ENCODE measurements around the gene RALGAPB.

Gene RALGAPB

GRCh38 chr20:38538789-38539188 lies 66.1 kb downstream of the RALGAPB start:
- no peak for DNase-seq (ENCODE audit: low read depth, low spot score)
- H3K27ac ChIP-seq: no peak overlapping the region

DNA sequence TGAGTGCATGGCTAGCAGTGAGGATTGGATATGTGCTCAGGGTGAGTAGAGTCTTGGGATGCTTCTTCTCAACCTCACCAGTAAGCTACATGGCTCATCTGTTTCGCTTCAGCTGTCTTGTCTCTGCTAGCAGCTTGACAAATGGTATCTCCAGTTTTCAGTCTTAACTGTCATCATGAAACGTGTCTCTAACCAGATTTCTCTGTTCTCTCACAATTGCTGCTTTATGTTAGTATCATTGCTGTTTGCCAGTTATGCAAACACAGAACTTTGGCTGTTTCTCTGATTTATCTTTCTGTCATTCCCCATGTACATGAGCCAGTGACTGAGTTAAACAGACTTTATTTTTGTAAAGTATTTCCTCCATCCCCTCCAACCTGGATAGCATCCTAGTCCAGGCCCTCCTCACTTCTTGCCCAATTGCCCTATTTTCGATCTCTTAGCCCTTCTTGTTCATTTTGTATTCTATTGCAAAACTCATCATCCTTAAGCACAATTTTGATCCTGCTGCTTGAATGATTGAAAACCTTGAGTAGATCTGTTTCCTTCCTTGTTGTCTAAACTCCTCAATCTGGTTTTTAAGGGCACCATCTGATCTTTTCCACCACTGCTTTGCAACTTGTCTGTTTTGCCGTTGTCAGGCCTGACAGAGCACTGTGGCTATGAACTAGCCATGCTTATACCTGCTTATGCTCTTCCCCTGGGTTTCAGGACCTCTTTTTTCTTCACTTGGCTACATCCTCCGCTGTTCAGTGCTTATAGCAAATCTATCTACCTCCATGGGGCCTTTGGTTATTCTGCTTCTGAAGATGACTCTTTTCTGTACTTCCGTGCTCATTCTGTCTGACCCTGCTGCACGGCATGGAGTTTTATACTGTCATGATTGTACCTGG lies 70.6 kb downstream of the RALGAPB start:
- DNase-seq (ENCODE audit: low read depth, low spot score): no peak
- no peak overlapping the region for H3K27ac ChIP-seq

DNA sequence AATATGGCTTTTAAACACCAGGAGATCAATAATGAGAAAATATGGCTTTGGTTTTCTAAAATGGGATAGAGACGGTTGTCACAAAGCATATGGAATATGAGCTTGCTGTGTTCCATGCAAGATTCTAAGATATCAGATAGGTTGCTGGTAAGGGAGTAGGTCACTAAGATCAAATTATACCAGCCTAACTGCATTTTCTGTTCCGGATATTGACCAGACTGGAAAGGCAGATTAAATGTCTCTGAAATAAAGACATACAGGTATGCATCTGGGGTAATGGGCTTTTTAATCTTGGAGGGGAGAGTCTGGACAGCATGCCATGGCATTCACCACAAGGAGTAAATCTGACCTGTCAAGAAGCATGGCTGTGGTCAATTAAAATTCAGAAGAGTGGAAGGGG lies 73.1 kb downstream of the RALGAPB start:
- no peak overlapping the region for H3K27ac ChIP-seq
- DNase-seq (ENCODE audit: low read depth, low spot score): no peak

- no peak for DNase-seq (ENCODE audit: low read depth, low spot score)
- no peak overlapping the region for H3K27ac ChIP-seq
These were observed 74.8 kb downstream of the RALGAPB start for GRCh38 chr20:38547288-38548085.

GRCh38 chr20:38548356-38549083 lies 75.9 kb downstream of the RALGAPB start:
- no peak for DNase-seq (ENCODE audit: low read depth, low spot score)
- no peak overlapping the region for H3K27ac ChIP-seq

- no peak for DNase-seq (ENCODE audit: low read depth, low spot score)
- H3K27ac ChIP-seq: no peak overlapping the region
These were observed 77.6 kb downstream of the RALGAPB start for GRCh38 chr20:38550274-38550673.

DNA sequence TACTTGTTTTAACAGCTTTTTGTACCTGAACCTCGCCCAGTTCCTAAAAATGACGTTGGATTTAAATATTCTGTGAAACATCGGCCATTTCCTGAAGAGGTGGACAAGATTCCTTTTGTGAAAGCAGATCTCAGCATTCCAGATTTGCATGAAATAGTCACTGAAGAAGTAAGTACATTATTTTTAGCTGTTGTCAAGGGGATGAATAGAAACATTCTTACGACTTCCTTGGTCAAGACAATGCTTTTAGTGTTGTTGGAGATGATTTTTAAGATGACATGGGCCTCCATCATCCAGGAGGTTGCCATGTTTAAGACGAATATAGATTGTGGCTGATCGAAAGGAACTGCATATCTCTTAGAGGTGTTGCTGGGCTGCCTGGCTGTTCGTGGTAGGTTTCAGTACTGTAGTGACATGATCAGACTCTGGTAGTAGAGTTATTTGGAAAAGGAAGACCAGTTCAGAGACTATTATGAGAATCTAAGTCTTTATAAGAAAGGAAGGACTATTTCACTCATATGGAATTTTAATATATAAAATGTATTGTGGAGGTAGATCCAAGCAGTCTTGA lies 78.5 kb downstream of the RALGAPB start:
- no peak for DNase-seq (ENCODE audit: low read depth, low spot score)
- H3K27ac ChIP-seq: no peak overlapping the region

- no peak overlapping the region for H3K27ac ChIP-seq
- no peak for DNase-seq (ENCODE audit: low read depth, low spot score)
These were observed 82.3 kb downstream of the RALGAPB start for GRCh38 chr20:38554986-38555385.

DNA sequence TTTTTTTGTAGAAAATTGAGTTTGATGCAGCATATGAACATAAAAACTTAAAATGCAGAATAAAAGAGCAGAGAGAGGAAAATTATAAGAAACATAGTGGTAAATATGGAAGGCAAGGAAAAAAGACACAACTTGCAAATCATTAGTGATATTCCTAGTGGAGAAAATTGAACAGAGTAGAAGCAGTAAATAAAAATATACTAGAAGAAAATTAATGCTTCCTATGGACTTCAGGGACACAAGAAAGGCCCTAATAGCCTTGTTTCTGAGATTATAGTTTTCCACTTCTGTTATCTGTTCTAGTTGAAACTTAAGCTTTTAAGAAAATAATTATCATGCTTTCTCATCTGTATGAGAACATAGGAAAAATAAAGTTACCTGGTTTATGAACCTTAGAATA lies 82.8 kb downstream of the RALGAPB start:
- no peak for DNase-seq (ENCODE audit: low read depth, low spot score)
- no peak overlapping the region for H3K27ac ChIP-seq

DNA sequence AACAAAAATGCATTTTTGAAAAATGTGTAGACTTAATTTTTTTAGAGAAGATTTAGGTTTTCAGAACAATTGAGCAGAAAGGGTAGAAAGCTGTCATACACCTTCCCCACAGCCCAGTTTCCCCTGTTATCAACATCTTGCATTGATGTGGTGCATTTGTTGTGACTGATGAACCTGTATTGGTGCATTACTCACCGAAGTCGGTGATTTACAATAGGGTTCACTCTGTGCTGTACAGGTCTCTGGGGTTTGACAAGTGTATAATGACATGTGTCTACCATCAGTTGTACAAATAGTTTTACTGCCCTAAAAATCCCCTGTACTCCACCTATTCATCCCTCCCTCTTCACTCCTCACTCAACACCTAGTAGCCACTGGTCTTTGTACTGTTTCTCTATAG lies 84.5 kb downstream of the RALGAPB start:
- DNase-seq (ENCODE audit: low read depth, low spot score): no peak

DNA sequence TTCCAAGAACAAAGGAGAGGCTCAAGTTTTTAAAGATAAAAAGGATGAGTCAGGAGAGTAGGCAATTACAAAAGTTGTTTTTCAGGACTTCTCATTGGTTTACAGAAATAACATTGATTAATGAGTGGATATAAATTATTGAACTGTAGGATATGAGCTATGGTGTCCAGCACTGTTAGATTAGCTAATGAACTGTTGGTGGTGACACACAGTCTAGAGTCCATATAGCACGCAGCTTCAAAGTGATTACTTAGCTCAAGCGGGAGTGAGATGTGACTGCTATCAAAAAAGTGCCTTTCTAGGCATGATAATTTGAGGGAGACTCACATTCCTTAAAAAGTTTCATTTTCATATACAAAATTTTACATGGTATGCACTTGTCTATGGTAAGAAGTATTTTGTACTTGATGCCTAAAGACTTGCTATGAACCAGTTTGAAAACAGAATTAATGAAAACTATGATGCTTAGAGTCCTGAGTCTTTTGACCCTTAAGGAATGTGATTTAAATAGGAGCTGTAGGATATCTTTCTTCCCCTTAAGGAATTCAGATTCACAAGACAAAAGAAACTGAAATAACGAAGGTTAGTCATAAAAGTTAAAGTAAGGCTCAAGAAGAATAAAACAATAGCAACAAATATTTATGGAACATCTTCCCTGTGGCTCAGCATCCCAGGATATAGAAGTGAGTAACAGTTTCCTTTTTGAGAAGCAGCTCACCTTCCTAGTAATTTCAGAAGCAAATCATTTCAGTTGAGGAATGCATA lies 86.1 kb downstream of the RALGAPB start:
- no peak for DNase-seq (ENCODE audit: low read depth, low spot score)
- H3K27ac ChIP-seq: no peak overlapping the region

More for the DNA sequence above, 84.5 kb downstream of the RALGAPB start:
- H3K27ac ChIP-seq: no peak overlapping the region

- no peak overlapping the region for H3K27ac ChIP-seq
- no peak for DNase-seq (ENCODE audit: low read depth, low spot score)
These were observed 87.1 kb downstream of the RALGAPB start for GRCh38 chr20:38559764-38560163.

GRCh38 chr20:38563802-38564431 lies 91.3 kb downstream of the RALGAPB start:
- H3K27ac ChIP-seq: no peak overlapping the region
- DNase-seq (ENCODE audit: low read depth, low spot score): no peak

- H3K27ac ChIP-seq: no peak overlapping the region
- no peak for DNase-seq (ENCODE audit: low read depth, low spot score)
These were observed 92.0 kb downstream of the RALGAPB start for GRCh38 chr20:38564680-38565079.

DNA sequence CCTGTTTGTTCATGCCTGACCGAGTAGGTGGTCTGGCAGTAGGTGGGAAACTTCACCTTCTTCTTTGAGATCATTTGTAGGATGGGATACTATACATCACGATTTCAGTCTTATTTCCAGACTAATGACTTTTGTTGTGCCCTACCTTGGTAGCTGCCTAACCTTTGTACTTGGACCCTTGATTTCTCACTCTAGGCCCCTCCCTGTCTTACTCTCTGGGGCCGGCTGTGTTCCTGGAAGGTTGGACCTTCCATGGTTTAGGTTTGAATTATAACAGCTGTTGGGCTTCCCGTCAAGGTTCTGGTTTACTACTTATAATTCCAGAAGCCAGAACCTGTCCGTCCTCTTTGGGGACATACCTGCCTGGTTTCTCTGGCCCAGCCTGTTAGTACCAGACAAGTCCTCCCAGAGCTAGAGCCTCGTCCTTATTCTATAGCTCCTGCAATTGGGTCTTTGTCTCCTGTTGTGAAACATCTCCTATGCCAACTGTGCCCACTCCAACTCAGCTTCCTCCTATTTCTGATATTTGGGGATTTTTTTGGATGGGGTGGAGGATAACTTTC lies 93.5 kb downstream of the RALGAPB start:
- DNase-seq (ENCODE audit: low read depth, low spot score): no peak
- H3K27ac ChIP-seq: no peak overlapping the region

- H3K27ac ChIP-seq: no peak overlapping the region
- no peak for DNase-seq (ENCODE audit: low read depth, low spot score)
These were observed 97.3 kb downstream of the RALGAPB start for GRCh38 chr20:38569747-38570525.

DNA sequence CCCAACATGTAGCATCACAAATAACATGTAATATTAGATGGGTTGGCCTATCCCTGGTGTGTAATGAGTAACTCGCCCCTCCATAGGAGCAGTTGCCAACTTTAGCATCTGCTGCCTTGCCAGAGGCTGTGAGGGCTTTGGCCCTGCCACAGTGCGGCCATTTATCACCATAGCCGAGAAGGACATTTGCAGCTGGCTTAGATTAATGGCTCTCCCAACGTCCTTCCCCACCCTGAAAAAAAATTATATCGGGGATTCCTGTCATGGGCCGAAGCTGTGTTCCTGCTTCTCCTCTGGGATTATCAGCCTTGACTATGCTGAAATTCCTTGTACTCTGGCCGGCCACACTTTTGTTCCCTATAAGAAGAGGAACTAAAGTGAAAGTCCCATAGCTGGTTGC lies 100.8 kb downstream of the RALGAPB start:
- H3K27ac ChIP-seq: no peak overlapping the region
- DNase-seq (ENCODE audit: low read depth, low spot score): no peak

- DNase-seq (ENCODE audit: low read depth, low spot score): no peak
These were observed 106.7 kb downstream of the RALGAPB start for GRCh38 chr20:38579219-38579910.

More at GRCh38 chr20:38579219-38579910, 106.7 kb downstream of the RALGAPB start:
- H3K27ac ChIP-seq: no peak overlapping the region

Data from epithelial cell of prostate (primary cell).